CD4-positive, alpha-beta T cell treated with Interleukin-17A for 4 hours (primary cell): ENCODE results near the gene PPARD.

Source experiments
- DNase-seq: peaks from one replicate; pipeline ENCODE4 v3.0.0-alpha.2; 2020; ENCODE audit warnings: mixed read lengths

PPARD gene

DNA sequence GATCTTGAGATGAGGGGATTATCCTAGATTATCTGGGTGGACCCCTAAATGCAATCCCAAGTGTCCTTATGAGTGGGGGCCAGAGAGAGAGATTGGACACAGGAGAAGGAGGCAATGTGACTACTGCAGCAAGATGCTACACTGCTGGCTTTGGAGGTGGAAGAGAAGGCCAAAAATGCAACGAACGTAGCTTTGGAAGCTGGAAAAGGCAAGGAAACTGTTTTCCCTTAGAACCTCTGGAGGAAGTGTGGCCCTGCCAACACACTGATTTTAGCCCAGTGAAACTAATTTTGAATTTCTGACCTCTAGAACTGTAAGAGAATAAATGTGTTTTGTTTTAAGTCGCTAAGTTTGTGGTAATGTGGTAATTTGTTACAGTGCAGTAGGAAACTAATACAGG lies 15.7 kb downstream of the PPARD start:
- no peak for DNase-seq

DNA sequence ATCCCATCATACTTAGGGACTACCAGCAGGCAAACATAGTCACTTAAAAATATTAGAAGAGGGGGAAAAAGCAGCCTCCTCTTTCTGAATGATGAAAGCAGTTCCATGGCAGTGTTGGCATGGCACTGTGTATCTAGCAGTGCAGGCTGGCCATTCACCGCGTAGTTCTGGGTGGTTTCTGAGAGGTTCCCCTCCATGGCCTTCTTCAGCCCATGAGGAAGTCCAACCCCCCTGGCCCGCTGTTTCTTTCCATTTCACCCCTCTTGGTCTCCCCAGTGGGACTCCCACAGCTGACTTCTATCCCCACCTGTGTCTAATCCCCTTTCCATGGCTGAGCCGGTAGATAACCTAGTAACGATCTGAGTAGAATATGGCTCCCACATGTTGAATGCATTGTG lies 17.0 kb downstream of the PPARD start:
- DNase-seq = no peak

DNA sequence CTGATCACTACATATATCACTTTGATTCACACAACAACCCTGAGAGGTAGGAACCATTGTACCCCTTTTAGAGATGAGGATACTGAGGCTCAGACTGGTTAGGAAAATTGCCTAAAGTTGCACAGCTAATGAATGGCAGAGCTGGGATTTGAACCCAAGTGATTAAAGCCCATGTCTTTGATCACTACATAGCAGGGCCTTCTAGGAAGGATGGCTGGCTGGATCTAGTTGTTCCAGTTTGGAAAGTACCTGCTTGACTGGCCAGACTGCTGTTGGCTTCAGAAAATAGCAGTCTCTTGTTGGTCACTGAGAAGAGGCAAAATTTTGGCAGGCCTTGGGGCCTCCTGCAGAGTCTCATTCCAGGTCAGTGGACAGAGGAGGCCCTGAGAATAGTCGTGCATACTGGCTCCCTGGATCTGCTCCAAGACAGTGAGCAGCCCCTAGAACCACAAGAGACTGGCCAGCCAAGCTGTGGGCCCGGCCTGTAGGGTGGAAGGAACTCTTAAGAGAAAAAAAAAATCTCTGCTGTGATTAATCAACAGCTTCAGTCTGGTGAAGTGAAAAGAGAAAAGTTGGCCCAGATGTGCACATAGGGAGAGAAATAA lies 17.5 kb downstream of the PPARD start:
- DNase-seq = no peak

DNA sequence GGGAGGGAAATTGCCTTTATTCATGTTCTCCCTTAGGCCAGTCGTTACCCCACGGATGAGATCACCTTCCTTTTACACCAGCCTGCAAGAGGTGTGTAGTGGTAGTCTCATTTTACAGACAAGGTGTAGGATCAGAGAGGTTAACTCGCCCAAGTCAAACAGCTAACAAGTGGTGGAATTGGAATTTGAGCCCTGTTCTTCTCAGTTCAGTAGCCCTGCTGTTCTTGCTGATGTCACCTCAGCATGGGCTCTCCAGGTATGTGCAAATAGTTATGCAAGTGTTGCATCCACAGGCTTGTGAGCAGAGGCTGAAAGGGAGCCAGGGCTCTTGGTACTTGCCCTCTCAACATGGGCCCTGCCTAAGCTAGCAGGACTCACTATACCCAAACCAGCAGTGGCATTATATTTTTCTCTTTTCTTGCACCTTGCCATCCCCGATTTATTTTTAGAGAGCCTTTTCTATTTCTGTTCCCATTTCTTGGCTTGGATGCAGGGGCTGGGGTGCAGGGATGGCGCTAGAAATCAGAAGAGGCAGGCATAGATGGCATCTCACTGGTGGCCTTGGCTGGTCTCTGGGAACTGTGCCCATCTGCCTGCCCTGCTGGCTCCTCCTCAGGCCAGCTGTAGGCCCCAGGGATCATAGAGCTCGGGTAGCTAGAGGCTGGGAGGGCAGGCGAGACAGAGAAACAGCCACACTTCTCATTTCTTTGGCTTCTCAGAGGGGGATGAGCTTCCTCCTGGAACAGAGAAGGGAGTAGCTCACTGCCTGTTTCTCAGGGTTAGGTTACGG lies 18.2 kb downstream of the PPARD start:
- DNase-seq = no peak

DNA sequence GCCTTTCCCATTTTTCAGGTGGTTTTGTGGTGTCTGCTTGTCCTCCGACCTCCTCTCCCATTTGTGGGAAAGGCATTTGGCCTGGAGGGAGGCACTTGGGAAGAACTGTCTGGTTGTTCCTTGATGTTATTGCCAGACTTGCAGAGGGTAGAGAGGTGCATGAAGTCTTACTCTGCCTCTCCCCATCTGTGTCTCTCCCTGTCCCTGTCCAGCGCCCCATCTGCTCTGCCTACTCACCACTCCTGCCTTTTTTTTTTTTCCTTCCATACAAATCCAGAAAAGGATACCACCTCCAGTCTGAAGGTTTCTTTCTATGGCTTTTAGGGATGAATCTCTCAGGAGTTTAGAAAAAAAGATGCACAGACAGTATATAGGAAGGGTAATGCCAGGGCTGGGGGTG lies 19.8 kb downstream of the PPARD start:
- DNase-seq = no peak

DNA sequence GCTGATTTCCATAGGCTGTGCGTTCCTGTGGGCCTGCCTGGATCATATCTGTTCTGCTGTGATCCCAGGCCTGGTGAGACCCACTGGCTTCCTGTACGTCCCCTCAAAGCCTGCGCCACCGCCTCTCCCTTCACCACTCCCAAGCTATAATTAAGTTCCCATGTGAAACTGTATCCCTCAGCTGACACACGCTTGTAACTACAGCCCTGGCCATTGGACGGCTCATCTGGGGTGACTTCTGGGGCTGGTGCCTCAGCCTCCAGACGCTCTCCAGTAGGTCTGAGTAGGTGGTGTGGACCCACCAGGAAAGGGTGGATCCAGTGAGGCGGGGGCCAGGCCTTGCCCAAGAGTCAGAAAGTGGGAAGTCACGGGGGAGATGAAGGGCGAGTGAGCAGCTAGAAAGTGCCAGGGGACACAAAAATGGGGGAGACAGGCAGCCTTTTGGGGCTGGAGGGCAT lies 21.0 kb downstream of the PPARD start:
- DNase-seq = no peak

DNA sequence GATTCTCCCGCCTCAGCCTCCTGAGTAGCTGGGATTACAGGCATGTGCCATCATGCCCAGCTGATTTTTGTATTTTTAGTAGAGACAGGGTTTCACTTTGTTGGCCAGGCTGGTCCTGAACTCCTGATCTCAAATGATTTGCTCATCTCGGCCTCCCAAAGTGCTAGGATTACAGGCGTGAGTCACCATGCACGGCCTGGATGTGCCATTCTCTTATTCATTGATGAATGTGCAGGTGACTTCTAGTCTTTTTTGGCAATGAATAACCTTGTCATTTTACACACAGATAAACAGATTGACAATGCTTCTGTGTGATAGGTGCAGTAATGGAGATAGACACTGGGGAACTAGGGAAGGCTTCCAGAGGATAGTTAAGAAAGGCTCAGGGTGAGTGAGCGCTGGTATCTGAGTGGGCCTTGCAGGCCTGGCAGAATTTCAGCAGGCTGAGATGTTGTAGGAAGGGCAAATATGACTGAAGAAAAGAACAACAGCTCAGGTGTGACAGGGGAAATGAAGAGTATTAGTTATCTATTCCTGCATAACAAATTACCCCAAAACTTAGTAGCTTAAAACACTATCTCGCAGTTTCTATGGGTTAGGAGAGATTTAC lies 23.3 kb downstream of the PPARD start:
- DNase-seq = no peak

DNA sequence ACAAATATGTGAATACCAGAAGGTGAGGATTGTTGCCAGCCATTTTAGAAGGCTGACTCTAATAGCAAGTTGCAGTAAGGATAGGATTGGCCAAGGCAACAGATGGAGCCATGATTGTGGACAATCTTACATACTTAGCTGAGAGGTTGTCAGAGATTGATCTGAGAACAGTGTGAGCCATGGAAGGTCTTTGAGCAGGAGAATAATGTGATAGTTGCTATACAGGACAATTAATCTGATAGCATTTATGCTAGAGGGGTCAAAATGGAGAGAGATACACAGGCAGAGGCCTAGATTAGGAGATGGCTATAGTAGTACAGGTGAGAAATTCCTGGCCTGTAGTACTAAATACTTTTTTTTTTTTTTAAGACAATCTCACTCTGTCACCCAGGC lies 23.8 kb downstream of the PPARD start:
- DNase-seq = no peak

DNA sequence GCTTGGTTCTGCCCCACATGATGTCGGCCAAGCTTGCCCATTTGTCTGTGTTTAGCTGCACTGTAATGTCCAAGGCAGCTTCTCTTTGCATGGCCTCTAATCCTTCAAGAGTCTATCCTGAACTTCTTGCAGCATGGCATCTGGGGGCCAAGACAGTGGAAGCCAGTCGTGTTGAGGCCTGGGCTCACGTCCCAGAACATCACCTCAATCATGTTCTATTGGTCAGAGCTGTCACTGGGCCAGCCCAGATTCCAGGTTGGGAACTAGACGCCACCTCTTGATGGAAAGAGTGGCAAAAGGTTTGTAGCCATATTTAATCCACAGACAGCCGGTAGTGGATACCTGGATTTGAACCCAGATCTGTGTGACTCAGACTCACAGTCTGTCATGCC lies 25.3 kb downstream of the PPARD start:
- no peak for DNase-seq

DNA sequence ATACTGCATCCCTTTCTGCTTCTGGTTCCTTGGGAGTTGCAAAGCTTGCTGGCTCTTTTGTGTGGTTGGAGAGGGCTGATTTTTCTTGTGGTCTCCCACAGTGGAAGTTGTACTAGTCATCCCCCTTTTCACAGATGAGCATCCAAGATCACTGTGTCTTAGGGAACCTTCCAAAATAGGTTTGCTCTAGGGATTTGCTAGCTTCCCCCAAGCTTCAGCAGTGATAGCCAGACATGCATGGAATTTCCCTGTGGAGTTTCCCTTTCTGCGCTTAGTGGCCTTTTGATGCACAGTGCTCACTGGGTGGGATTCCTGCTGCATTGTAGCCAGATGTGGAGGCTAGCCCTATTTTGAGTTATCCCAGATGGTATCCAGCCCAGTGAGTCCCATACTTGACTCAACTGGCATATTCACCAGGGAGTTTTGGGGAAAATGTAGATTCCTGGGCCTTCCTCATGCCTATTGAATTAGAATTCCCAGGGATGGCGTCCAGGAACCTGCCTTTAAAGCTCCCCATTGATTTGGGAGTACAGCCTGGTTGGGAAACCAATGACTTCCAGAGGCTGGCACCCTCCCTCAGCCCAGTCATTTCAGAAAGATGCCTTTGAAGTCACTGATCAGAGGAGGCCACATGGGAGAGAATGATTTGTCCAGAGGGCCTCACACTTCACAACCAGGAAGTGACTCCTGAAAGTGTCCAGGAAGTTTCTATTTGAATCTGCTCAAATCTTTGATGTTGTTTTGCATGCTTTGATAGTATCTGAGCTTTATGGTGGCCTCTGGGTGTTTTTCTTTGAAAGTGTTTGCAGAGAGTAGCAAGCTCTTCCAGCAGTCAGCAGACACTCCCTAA lies 25.9 kb downstream of the PPARD start:
- DNase-seq = no peak

DNA sequence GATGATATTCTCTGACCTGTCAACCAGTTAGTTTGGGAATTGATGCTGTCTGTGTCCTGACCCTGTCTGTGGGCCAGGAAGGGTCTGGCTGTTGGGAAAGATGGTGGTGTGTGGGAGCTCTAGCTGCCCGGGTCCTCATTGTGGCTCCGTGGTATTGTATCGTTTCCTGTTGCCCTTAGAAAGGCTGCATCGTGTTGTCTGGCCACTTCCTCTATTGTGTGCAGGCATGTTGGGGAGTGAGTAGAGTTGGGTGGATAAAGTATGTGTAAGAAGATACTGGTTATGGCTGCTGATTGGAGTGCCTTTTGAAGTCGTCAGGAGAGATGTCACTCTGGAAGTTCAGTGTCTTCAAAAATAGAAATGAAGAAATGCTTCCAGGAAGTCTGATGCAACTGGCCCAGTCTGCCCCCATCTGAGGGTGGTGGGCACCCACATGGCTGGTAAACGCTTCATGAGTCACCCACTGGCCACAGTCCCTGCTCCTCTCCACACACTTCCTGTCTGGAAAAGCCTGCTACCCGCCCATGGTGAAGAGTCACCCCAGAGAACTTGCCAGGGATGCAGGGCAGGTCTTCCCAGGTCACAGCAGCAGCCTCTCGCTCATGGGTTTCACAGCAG lies 27.9 kb downstream of the PPARD start:
- peak; percentile 51 for DNase-seq

DNA sequence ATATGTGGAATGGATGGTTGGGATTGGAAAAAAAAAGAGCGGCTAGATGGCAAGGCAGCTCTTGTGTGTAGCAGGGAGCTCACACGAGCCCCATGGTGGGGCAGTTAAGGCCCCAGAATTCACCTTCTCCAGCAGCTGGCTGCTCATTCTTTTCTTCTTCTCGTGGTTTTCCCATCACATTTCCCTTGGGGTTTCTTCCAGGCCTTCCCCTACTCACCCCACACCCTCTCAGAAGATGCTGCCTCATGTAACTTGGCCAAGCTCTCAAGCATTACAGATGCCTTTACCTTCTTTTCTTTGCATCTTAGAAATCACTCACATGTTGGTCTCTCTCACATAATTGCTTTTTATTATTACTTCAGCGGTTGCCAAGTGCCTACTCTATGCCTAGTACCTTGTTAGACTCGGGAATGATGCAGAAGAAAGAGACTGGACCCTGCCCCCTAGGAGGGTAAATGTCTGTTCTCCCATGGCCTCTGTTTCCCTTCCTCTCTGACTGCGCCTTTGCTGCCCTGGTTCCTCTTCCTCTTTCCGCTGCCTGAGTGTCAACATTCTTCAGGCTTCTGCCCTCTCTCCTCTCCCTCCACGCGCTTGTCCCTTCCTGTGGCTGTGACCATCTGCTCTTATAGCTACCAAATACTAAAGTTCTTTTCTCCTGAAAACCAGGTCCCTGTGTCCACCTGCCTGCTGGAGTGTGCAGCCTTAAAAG lies 28.6 kb downstream of the PPARD start:
- DNase-seq = no peak

DNA sequence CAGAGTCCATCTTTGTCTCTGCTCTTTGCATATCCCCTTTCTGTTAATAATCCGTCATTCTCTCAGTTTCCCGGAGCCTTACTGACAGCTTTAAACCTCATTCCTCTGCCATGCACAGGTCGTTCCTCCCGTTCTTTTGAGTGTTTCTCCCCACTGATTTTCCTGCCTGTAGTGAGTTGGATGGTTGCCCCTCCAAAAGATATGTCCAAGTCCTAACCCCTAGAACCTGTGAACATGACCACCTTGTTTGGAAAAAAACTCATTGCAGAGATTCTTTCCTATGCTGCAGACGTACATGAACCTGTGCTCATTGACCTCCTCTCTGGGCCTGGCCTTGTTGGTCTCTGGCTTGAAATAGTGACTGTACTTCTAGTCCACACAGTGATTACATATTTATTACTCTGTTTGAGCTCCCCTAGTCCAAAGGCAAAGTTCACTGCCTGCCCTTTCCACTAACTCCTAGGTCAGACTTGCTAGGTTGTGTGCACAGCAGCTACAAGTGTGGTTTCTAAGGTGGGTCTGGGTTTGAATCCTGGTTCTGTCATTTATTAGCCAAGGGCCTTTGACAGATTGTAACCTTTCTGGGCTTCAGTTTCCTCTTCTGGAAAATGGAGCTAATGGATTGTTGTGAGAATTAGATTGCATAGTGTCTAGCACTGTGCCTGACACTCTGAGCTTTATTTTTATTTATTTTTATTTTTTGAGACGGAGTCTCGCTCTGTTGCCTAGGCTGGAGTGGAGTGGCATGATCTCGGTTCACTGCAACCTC lies 29.3 kb downstream of the PPARD start:
- no peak for DNase-seq

DNA sequence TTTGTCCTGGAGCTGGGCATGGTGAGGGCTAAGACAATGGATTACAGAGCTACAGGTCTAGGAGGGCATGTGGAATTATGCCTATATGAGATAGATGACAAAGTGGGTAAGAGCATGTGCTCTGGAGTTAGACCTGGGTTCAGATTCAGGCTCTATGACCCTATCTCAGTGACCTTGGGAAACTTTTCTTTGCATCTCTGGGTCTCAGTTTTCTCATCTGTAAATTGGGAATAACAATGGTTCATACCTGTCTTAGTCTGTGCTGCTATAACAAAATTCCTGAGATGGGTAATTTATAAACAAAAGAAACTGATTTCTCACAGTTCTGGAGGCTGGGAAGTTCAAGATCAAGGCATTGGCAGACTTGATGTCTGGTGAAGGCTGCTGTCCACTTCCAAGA lies 30.3 kb downstream of the PPARD start:
- no peak for DNase-seq

DNA sequence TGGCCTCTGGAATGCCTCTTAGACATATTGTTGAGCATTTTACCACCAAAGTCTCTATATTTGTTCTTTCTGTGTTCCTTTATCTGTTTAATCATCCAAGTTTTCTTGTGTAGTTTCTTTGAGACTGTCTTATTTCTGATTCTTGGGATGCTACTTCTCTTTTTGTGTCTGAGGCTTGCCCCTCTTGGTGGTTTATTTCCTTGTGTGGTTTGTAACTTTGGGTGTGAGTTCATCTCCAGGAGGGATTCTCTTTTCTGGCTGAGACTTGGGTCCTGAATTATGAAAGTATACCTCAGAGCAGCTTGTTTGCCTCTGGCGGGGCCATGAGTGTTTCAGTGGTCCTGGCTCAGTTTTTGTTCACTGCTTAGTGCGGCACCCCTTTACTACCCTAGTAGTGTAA lies 33.9 kb downstream of the PPARD start:
- no peak for DNase-seq

DNA sequence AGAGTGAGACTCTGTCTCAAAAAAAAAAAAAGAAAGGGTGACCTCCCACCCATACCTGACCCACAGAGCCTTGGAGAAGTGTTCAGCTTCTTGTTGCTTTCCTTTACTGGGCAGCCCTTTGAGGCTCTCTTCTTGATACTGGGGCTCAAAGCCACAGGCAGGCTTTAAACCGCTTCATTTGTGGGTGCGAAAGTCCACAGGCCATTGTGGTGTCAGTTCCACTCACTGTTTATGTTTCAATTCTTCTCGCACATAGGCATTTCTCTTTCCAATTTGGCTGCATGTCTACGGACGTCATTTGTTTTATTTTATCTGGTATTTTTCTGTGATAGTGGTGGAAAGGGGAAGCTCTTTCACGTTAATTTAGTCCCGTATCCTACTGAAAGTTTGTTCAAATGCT lies 34.6 kb downstream of the PPARD start:
- DNase-seq = no peak

DNA sequence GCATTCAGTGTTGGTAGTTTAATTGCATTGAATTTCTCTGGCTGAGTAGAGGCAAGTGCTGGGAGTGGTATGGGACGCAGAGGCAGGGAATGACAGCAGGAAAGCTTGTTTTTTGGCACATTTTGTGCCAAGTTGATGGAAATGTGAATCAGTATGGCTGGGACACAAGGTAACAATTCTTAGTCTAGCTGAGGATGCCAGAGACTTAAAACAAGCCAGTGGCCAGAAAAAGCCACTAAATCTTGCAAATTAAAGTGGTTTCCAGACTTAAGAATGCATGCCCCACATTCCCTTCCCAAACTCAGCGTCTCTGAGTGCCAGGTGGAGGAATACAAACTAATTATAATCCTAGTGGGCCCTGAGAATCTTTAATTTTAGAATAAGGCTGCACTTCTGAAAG lies 35.9 kb downstream of the PPARD start:
- no peak for DNase-seq

DNA sequence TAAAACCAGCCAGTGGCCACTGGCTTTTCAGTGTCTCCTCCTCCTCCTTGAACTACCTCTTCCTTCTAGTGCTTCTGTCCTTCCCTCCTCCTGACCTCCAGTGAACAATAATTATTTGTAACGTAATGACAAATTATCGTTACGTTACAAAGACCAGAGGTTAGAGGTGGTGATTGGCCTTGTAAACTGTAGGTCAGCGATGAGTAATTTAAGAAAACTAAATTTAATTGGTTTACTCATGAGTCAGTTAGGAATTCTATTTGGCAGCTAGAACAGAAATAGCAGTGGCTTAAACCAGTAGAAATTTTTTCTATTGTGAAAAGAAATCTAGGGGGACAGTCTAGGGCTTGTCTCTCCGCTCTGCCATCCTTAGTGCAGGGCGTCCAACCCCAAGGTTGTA lies 38.8 kb downstream of the PPARD start:
- DNase-seq = no peak

DNA sequence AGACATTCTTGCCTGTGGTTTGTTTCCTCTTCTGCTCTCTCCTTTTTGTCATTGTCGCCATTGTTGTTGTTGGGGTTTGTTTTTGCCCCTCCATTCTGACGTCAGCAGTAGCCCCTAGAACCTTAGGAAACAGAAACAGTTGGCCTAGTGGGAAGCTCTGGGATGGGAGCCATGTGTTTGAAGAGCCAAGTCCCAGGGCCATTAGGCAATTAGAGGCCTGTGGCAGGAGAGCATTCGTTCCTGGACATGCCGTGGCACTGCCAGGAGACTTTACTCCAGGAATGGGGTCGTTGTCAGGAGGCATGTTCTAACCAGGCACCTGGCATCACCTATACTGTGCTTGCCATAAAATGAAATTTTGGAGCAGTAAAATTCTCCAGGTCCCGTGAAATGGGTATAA lies 39.7 kb downstream of the PPARD start:
- DNase-seq = no peak

DNA sequence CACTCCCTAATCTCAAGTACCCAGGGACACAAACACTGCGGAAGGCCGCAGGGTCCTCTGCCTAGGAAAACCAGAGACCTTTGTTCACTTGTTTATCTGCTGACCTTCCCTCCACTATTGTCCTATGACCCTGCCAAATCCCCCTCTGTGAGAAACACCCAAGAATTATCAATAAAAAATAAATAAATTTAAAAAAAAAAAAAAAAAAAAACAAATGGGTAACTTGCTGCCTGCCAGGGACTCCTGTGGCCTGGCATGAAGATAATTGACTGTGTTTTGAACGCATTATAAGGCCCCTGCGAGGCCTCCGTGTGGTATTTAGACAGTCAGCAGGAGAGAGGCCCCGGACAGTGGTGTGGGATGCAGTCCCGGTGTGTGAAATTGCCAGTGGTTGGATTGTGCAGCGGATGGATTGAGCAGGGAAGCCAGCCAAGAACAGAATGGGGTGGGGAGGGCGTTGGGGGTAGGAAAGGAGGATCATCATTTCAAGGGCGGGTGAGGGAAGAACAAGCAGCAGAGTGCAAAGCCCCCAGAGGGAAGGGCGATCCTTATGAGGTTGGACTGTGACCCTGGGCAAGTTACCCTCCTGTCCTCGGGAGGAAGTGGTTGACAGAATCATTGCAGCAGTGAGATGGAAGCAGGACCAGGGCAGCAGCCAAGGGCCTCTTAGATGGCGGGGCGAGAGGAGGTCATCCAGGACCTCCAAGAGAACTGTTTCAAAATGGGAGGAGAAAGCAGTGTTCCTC lies 43.3 kb downstream of the PPARD start:
- no peak for DNase-seq

DNA sequence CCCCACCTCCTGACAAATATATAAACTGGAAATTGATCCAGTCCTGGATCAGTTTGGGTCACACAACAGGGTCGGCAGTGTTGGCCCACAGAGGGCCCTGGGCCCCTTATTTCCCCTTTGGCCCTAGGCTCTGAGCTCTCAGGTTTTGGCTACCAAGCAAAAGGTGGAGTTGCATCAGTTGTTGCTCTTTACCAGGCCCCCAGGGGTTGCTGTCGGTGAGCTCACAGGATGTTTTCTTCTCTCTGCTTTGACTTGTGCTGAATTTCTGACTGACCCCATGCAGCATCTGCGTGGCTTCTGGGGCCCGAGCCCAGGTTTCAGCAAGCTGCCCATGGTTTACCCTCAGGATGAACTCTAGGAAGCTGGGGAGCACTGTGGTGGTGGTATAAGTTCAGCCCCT lies 44.6 kb downstream of the PPARD start:
- DNase-seq = no peak
